GM12892 (cell line): Measurements from ENCODE around the gene HIRIP3.

Experiments
- POLR2A ChIP-seq: IDR thresholded peaks from 2 replicates; pipeline ENCODE4 v1.6.1; 2011; ENCODE audit warnings: low read depth, low read length, control low read depth
- TAF1 ChIP-seq: IDR thresholded peaks from 2 replicates; pipeline ENCODE4 v1.6.1; 2011; ENCODE audit warnings: low read depth, mild to moderate bottlenecking, control low read depth, low read length, borderline replicate concordance

DNA sequence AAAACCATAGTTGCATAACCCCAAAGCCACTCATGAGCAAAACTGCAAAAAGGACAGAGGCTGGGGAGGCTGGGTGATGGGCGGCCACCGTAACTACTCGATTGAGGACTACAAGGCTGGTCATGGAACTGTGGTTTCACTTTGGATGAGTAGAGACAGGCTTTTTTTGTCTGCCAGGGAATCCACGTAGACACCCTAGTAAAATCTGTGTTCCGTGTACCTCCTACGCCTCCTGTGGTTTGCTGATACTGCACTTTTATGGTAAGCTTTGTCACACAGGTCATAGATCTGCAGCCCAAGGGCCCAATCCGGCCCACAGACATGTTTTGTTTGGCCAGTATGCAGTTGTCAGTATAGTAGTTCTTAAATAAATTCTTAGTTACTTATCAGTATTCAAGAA is 37.9 kb upstream of the HIRIP3 start:
- no peak for TF ChIP-seq TAF1
- no peak for TF ChIP-seq POLR2A
